GM19023 (cell line): ENCODE measurements around the gene ID1.
"Not testable (repeated sequence)": the region's sequence is repeated elsewhere in the genome, so short reads cannot be mapped to it uniquely, and the experiment has no call there.

ENCODE experiments used
- ATAC-seq: cut with Tn5 transposase; IDR thresholded peaks from one replicate; pipeline ENCODE4 v1.9.1; 2021; ENCODE audit warnings: mild to moderate bottlenecking, moderate library complexity; ENCODE audit not compliant: unreplicated experiment

The ID1 gene

DNA sequence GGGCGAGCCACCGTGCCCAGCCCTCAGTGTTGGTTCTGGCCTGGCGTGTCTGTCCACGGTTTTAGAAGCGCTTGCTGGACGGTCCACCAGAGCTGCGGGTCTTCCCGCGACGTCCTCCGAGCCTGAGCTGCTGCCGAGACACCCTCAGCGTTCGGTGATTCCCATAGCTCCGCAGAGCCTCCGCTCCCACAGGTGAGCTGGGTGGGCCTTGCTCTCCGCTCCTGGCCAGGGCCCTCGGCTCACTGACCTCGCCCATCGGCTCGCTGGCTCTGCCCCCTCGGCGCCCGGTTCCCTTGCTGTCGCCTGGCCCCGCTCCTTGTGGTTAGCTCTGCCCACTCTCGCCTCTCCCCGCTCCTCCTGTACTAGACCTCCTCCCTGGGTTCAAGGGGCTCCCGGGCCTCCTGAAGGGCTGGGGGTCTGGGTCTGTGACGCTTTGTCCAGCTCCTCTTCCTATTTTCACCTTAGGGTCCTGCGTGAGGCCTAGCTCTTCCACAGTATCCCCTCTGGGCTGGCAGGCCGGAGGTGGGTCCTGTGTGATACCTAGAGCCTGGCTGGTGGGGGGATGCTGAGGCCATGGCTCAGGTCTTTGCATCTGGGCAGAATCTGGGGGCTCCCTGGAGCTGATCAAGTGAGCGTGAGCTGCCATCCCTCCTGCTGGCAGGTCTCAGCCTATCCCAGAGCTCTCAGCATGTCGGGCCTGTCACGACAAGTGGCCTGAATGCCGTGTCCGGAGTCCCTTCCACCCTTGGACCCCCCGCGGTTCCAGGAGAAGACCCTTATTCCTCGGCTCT is 27.7 kb downstream of the ID1 start:
- ATAC-seq = no peak

DNA sequence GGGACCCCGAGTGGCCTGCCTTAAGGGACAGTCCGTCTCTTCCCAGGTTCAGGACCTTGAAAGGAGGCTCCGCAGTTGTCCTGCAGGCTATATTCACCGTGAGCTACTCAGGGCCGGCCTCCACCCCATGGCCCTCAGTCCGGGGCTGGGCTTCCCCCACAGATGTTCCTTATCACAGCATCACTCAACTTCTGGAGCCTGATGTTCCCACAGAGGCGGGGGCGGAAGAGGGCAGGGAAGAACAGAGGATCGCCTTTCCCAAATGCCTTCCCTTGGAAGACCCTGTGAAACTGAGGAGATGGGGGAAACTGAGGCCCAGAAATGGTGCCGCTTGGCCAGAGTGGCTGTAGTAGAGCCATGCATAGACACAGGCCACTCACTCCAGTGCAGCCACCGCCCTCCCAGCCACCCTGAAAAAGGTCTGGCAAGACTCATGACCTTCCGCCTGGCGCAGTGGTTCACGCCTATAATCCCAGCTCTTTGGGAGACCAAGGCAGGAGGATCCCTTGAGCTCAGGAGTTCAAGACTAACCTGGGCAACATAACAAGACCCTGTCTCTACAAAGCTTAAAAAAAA is 28.3 kb downstream of the ID1 start:
- no peak for ATAC-seq

DNA sequence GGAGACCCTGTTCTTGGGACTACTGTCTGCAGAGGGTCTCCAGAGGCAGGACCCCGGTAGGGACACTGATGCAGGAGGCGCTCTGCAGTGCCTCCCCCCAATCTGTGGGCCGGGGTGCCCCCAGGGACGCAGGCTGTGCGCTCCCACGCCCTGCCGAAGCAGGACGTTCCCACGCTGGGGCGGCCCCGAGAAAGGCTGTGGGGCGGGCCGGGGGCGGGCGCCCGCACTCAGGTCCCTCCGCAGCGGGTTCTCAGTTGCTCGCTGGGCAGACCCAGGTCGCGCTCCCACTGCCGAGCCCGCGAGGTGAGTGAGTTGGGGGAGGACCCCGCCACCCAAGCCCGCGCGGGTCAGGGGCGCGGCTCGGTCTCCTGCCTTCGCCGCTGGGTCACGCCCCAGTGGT is 32.6 kb downstream of the ID1 start, which contains the start of gene COX4I2:
Gene COX4I2 (plus strand): TSS at position 253 of the 400 bp plus-strand sequence. CDS start 1,106 bp downstream, outside the sequence.
- no peak for ATAC-seq

DNA sequence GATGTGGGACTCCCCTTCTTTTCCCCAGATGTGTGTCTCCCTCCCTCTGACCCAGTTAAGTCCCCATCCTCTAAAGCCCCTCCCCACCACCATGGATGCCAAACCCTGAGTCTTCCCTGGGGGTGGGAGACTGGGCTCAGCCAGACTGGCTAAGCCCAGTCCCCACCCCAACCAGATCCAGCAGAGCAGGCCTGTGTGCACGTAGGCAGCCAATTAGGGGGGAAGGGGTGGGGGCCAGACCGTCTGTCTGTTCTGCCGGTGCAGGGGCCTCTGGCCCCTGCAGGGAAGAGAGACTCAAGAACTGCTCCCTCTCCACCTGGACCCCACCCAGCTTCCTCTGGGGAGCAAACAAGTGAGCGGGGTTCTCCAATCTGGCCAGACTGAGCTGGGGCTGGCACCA is 33.2 kb downstream of the ID1 start:
- ATAC-seq = no peak

DNA sequence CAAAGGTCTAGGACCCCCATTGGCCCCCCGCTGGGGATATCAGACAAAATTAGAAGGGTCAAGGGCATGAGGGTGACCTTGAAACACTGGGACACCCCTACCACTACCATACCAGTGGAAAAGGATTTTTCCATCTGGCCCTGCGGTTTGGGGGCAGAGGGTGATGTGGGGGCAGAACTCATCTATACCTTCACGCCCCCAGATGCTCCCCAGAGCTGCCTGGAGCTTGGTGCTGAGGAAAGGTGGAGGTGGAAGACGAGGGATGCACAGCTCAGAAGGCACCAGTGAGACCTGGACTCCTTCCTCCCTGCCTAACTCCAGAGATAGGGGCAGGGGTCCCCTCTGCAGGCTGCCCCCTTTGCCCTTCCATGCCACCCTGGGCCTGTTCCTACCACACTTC is 33.7 kb downstream of the ID1 start:
- no peak for ATAC-seq

DNA sequence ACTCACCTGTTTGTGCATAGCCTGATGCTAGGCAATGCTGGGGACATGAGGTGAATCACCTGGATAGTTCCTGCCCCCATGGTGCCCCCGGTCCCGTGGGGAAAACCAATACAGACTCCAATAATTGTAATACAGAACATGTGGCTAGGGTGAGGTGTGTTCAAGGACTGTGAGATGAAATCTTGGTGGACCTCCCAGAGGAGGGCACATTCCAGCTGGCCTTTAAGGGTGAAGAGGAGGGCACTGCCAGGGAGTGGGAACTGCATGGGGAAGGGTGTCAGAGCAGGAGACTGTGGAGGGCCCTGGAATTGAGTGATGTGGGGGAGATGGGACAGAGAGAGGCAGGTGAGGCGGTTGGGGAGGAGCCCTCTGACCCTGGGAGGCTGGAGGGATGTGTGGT is 35.2 kb downstream of the ID1 start:
- no peak for ATAC-seq

DNA sequence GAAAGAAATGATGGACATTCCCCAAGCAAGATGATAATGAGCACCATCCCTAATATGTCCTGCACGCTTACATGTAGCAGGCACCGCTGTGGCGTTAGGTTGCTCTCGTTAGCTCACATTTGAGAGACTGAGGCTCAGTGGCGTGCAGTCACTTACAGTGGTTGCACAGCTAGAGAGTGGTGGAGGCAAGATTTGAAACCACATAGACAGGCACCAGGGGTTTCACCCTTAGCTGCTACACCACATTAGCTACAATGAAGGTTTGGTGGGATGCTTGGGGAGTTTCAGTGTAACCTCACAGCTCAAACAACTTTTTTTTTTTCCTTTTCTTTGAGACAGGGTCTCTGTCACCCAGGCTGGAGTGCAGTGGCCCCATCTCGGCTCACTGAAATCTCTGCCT is 36.3 kb downstream of the ID1 start:
- no peak for ATAC-seq

DNA sequence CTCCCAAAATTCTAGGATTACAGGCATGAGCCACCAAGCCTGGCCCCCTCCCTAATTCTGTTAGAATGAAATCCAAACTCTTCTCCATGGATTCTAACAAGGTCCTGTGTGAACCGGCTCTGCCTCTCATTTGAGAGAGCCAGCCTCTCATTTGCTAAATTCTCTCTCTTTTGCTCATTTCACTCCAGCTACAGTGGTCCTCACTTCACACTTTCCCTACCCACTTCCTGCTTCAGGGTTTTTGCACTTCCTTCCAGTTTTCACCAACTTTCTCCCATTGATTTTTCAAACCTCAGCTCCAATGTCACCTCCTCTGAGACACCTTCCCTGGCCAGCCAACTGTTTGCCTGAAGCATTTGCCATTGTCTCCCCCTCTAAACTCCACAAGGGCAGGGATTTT is 37.7 kb downstream of the ID1 start:
- no peak for ATAC-seq

DNA sequence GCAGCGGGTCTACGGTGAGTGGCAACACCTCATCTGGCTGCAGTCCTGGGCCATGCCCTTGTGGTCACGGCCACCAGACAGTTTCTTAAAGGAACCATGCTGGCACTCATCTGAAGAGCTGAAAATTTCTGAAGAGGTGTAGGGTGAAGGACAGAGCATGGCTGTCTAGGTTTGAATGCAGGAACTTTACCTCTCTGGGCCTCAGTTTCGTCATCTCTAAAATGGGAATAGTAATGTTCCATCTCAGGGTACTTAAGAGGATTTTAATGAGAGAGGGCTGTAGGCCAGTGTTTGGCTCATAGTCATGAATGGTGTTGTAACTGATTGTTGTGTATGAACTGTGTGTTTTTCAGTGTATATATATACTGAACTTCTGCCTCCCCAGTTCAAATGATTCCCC is 38.4 kb downstream of the ID1 start:
- no peak for ATAC-seq

DNA sequence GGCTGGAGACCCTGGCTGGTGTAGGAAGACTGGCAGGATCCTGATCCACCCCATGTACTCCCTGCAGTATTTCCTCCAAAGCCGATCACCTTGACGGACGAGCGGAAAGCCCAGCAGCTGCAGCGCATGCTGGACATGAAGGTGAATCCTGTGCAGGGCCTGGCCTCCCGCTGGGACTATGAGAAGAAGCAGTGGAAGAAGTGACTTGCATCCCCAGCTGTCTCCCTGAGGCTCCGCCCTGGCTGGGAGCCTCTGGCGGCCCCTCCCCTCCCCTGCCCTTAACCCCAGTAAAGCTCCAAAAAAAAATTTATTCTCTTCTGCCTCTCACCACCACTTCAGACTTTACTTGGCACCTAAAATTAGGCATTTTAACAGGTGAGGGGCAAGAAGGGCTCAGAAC is 39.6 kb downstream of the ID1 start:
- ATAC-seq = no peak

DNA sequence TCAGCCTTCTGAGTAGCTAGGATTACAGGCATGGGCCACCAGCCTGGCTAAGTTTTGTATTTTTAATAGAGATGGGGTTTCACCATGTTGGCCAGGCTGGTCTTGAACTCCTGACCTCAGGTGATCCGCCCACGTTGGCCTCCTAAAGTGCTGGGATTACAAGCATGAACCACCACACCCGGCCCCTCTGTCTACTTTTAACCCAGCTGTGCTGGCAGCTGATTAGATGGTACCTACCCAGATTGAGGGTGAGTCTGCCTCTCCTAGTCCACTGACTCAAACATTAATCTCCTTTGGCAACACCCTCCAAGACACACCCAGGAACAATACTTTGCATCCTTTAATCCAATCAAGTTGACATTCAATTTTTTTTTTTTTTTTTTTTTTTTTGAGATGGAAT is 43.0 kb downstream of the ID1 start:
- ATAC-seq = not testable (repeated sequence)

DNA sequence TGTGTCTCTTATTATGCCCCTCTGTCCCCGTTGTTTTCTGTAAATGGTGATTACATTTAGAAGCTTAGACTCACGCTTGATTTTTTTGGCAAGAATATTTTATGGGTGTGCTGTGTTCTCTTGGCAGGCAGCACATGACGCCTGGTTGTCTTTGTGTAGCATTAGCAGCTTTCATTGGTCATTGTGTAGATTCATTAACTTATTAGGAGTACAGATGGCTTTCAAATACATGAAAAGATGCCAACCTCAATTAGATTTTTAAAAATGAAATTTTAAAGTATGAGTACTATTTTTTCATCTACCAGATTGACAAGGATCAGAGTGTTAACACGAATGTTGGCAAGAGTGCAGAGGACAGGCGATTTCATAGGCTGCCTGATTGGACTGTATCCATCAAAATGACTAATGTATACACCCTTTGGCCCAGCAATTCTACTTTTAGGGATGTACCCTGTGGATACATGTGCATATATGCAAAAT is 47.9 kb downstream of the ID1 start:
- ATAC-seq = no peak

DNA sequence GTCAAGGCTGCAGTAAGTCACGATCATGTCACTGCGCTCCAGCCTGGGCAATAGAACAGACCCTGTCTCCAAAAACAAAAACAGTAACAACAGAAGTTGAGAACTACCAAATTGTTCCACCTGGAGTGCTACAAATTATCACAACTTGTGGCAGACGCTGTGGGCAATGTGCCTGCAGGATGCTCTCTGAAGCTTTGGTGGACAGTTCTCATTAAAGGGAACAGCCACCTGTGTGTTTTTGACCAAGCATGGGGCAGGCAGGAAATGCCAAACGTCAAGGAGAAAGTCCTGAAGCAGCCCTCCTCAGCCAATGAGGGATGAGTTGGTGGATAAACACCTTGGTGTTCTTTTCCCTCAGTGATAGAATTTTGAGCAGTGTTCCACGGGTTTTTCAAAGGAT is 48.5 kb downstream of the ID1 start:
- no peak for ATAC-seq

DNA sequence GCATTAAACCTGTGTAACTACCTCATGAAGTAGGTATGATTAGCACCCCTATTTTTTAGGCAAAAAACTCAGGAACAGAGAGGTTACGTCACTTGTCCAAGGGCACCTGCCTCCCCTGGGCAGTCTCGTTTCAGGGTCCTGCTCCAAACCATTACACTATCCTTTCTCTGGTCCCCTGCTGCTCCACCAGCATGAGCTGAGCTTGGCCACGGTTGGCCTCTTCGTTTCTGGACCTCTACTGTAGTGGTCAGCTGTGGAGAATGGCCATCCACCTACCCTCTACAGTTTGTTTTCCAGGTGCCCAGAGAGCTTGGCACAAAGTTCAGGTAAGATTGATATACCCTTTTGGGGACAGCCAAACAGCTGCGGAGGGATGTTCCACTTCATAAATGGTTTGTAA is 49.4 kb downstream of the ID1 start:
- no peak for ATAC-seq
